ENCODE data around the gene INF2.

The INF2 gene

DNA sequence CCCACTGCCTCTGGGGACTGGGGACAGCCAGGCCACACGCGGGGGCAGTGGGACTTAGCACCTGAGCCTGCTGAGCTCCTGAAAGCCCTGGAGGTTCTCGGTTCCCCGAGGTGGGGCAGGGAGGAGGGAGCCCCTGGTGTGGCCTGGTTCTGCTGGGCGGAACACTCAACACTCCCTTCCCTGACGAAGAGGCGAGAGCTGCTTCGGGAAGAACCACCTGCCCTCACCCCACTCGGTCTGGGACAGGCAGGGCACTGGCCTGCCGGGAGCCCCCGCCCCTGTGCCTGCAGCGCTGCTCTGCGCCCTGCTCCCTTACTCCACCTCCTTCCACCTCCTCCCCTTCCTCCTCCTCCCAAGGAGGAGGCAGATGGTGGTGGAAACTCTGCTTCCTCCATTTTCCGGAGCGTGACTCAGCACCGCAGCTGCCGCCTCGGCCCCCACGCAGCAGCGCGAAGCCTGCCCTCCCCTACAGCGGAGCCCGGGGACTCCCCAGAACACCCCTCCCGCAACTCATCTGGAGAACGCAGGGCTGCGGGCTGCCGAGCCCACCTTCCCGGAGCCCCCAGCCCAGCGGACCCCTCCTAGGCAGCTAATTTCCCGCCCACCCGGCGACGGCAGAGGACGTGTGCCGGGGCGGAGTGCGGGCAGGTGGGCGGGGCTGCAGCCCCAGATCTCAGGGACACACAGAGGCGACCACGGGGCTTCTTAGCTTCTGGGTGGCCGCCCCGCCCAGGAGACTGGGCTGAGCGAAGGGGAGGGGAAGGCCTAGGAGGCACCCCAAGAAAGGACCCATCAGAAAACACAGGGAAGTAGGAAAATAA lies 11.7 kb upstream of the INF2 start:
- peak; percentile 79 to 85 for DNase-seq

DNA sequence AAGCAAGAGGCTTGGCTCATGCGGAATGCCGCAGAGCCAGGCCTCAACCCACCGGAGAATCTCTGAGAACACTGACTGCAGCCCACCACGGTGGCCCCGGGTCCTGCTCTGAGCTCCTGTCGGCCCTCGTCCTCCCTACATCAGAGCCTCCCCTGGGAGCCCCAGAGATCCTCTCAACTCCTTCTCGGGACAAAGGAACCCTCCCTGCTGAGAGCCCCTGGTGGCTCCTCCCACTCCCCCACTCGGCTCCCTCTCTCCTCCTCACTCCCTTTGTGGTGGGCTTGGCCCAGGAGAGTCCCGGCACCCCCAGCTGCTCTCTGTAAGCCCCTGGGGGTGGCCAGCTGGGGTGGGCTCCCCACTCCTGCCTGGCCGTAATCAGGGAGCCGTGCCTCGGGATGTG lies 11.1 kb upstream of the INF2 start:
- DNase-seq: no peak

DNA sequence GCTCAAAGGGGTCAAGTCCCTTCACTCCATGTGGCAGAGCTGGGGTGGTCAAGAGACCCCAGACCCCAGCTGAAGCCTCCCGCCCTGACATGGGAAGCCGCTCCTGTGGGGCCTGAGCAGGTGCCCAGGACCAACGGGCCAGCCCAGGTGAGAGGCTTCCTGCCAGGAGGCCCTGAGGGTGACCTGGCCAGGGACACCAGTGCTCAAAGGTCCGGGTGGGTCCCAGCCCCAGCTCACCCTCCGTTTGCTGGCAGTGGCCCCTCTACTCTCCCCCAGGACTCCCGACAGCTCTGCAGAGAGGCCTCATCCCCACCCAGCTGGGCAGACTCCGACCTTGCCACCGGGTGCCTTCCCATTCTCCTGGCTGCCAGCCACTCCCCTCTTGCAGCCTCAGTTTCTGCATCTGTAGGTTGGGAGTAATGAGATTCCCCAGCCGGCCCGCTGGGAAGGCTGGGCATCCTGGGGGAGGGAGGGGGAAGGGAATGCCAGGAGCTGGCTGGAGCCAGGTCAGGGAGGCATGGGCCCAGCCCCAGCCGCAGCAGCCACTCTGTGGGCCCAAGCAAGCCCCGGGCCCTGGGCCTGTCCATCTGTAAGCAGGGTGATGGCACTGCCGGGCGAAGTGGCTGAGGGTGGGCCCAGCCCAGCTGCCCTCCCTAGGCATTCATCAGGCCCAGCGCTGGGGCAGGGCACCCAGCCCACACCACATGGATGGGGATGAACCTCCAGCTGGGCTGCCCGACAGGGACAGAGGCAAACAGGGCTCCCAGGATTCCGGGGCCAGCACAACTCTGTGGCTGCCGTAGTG lies 10.3 kb upstream of the INF2 start:
- DNase-seq: no peak

DNA sequence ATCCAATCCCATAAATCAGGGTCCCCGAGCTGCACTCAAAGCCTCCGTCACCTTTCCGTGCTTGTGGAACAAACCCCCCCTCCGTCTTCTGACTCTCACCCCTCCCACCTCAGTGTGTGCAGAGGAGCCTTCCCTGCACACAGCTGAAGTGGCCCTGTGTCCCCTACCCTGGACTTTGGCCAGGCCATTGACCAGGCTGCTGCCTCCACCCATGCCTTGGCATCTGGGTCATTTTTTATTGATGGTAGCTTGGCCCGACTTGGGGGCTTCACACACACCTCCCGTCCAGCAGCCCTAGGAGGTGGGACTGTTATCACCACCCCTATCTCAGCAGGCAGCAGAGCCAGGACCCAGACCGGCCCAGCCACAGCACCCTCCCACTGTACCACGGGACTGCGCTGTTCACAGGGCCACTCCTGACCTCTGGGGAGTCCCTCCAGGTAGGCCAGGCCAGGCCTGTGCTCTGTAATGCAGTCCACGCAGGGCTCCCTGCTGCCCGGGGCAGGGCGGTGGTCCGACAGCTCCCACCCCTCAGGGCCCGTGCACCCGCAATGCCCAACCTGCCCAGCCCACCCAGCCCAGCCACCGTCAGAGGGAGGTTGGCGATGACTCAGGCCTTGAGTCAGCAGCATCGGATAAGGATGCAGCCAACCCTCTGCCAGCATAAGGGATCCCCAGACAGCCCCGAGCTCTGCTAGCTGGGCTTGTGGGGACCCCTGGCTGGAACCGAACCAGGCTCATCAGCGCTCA lies 9.2 kb upstream of the INF2 start:
- DNase-seq: no peak

DNA sequence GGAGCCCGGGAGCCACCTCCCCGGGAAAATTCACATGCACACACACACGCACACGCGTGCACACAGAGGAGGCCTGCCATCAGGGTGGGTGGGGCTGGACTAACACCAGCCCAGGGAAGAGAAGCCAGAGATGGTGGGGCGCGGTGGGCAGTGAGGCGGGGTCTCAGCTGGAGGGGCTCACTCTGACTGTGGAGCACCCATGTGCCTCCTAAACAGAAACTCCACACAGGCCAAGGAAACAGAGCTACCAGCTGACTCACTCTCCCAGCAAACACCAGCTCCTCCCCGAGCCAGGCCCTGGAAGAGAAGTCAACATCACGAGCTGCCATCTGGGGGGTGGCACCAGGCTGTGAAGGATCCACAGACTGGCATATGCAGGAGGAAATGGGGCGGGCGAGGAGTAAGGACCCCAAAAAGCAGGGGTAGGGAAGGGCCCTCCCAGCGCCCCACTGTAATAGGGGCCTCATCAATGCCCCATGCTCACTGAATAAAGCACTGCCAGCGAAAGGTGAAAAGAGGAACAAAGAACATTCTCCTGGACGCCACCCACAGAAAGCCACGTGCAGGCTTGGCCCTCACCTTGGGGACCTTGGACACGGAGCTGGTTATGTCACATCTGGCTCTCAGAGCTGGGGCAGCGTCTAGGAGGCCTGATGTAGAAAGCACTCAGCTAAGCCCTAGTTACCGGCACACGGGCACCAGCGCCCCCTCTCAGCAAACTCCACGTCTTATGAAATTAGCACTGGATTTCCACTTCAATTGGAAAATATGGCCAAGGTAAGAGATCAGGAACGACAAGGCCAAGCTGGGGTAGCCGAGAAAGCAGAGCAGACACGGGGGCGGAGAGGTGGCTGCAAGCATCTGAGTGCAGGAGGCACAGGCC lies 8.4 kb upstream of the INF2 start:
- DNase-seq: no peak

DNA sequence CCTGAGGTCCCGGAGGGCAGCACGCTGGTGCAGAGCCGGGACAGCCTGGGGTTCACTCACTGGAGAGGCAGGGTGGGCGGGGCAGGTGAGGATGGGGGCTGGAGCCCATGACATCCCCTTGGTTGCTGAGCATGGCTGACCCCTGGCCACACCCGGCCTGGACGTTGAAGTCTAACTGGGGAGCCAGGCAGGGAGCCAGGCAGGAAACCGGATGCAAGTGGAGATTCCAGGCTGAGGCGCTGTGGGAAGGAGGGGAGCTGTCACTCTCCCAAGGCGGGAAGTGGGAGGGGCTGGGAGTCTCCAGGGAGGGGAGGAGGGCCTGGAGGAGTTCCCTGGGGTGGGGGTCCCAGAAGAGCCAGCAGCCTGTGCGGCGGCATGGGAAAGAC lies 7.7 kb upstream of the INF2 start:
- DNase-seq: no peak

DNA sequence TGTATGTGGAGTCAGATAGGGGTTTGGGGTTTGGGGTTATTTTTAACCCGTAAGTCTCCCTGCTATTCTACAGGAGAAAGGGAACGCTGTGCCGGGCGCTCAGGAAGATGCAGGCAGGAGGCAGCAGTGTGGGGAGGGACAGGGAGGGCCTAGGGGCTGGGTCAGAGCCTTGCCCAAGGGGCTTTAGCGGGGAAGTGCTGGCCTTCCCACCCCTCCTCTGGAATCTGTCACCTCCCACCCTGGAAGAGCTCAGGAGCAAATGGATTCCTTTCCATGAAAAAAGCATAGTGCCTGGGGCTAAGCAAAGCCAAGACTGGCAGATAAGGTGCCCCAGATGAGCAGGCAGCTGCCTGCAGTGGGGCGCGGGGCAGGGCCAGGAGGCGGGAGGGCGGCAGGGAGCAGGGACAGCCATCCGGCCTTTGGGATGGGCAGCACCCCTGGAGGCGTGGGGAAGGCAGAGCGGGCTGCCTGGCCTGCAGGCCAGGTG lies 7.3 kb upstream of the INF2 start:
- DNase-seq: no peak

DNA sequence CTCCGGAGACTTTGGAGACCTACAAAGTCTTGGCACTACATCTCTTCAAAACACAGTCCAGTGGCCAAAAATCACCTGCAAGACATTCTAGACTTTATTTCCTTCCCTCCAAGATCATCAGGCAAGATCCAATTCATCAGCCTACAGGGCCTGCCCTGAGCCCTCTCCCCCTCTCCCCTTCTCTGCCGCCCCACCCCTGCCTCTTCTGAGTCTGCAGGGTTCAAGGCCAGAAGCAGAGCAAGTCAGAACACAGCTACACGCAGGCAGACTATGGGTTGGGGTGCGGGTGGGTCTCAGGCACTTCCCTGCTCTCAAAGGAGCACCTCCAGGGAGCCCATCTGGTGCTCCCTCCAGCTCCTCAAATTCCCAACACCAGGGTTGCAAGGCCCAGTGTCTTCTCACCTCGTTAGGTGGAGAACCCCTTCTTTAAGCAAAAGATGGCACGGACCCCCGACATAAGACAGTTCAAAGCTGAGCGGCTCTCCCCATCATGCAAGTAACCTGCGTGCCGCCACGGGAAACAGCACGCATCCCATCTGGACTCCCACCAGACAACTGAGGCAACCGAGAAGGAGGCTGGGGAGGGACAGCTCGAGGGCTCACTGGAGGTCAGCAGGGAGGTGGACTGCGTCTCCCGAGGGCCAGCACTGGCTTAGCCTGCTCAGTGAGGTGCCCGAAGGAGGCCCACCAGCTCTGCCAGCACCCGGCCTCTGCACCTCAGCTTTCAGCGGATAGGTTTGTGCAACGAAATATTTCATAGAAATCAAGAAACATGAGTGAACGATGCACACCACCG lies 5.6 kb upstream of the INF2 start:
- no peak for DNase-seq

DNA sequence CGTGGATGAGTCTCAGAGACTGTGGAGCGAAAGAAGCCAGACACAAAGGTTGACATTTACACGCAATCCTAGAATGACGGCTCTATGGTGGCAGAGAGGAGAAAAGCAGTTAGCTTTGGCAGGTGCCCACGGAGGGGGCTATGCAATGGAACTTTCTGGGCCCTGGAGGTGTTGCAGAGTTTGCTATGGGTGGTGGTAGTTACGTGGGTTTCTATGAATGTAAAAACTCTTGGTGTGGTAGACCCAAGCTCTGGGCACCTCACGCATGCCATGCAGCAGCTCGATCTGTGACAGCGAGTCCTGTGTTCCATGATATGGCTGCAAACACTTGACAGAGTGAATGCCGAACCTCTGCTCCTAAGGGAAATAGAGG lies 5.0 kb upstream of the INF2 start:
- no peak for DNase-seq

DNA sequence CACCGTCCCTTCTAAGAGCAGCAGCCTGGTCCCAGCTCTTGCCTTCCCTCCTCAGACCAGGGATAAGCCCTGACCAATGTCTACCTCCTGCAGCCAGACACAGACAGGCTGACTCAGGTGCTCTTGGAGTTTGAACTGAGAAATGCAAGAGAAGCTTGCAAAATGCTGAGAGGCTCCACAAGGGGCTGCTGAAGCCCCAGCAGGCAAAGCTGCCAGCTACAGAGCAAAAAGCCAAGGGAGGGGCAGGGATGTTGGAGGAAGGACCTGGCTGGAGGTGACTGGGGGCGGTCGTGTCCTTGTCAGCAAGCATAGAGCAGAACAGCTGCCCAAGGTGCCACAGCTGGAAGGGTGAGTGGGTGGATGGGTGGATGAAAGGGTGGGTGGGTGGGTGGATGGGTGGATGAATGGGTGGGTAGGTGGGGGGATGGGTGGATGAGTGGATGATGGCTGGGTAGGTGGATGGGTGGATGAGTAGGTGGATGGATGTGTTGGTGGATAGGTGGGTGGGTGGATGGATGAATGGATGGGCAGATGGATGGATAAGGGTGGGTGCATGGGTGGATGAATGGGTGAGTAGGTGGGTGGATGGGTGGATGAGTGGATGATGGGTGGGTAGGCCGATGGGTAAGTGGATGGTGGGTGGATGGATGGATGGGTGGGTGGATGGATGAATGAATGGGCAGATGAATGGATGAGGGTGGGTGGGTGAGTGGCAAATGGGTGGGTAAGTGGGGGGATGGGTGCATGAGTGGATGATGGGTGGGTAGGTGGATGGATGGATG lies 4.0 kb upstream of the INF2 start:
- no peak for DNase-seq

DNA sequence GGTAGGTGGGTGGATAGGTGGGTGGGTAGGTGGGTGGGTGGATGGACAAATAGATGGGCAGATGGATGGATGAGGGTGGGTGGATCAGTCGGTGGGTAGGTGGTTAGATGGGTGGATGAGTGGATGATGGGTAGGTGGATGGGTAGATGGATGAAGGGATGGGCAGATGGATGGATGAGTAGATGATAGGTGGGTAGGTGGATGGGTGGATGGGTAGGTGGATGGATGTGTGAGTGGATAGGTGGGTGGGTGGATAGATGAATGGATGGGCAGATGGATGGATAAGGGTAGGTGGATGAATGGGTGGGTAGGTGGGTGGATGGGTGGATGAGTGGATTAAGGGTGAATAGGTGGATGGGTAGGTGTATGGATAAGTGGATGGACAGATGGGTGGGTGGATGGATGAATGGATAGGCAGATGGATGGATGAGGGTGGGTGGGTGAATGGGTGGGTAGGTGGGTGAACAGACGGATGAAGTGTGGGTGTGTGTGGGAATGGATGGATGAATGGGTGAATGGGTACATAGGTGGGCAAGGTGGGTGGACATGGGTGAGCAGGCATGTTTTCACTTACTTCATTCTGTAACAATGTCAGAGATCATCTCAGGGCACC lies 3.3 kb upstream of the INF2 start:
- no peak for DNase-seq

DNA sequence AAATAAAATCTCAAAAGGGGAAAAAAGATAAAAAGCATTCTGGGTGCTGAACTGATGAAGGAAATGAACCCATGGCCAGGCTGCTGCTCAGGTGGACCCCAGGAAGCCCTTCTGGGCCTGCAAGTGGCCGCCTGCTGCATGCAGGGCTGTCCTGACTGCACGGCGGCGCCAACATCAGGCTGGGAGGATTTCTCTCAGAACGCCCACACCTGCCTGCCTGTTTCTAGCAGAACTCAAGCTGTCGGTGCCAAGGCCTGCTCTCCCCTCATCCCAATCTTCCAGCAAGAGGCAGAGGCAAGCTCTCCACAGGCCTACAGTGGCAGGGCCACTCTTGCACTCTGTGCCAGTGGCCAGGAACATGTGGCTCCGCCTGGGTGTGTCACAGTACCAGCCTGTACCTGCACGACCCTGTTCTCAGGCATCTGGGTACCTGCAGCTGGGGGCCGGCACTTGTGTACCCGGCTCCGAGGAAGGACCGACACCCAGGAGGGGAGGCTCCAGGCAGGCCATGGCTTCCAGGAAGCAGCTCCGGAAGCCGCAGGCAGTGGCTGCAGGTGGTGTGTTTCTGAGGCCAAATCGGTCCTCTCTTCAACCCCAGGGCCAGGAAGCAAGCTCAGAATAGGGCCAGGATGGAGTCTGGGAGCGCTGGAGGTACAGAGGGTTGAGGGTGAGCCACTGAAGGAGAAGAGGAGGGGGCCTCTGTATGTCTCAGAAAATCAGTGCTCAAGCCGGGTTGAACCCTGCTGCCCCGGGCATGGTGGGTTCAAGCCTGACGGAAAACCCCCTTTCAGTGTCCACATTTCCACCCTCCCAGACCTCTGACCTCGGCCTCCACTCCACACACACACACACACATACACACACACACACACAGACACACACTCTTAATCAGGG lies 2.5 kb upstream of the INF2 start:
- no peak for DNase-seq

DNA sequence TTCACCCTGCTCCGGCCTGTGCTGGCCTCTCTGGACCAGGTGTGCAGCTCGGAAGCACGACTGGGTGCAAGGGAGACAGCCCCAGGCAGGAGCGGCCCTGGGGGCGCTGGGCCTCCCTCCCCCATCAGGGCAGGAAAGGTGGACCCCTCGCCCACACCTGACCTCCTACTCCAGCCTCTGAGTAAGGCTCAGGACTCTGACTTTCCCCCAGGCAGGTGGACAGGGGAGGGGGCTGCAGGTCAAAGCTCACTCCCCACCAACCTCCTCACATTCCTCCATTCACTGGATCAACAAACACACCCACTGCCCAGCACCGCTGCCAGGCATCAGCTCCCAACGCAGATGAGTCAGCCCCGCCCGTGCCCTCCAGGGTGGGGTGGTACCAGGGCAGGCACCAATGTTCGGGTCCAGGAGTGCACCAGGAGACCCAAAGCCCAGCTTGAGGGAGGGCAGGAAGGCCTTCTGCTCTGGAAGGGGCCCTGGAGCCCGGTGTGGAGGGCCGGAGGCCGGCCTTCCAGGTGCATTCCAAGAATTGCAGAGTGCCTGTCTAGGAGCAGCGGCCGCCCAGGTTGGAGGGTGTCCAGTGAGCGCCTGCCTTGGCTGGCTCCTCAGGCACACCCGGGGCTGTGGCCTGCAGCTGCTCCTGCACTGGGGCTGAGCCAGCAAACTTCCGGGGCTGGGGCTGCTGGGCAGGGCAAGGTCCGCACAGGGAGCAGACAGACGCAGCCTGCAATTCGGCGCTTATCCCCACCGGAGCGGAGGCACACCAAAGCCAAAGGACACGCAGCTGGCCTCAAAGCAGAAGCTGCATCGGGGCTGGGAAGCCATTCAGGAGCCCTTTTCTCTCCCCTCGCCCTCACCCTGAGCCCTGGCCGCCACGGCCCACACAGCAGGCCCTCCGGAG lies 1.6 kb upstream of the INF2 start:
- no peak for DNase-seq

DNA sequence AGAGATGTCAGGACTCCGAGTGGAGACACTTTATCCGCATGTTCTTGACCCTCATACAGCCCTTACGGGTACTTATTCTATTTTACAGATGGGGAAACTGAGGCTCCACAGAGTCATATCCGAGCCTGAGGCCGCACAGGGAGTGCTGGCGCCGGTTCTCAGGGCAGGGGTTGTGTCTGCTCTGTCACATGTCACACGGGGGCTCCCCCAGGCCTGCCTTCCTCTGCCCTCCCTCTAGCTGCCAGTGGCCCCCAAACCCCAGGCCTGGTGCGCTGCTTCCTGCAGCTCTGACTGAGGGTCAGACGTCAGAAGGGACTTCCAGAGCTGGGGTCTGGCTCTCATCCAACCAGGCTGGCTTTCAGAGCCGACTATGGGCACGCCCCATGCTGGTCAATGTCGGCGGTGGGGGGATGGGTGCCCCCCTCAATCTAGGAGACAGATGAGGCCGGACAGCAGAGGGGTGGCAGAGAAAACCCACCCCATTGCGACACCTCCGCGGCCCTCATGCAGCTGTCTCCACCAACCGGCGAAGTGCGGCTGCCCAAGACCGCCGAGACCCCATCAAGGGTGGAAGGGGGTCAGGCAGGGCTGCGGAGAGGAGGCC lies 811 bp upstream of the INF2 start:
- DNase-seq: no peak

DNA sequence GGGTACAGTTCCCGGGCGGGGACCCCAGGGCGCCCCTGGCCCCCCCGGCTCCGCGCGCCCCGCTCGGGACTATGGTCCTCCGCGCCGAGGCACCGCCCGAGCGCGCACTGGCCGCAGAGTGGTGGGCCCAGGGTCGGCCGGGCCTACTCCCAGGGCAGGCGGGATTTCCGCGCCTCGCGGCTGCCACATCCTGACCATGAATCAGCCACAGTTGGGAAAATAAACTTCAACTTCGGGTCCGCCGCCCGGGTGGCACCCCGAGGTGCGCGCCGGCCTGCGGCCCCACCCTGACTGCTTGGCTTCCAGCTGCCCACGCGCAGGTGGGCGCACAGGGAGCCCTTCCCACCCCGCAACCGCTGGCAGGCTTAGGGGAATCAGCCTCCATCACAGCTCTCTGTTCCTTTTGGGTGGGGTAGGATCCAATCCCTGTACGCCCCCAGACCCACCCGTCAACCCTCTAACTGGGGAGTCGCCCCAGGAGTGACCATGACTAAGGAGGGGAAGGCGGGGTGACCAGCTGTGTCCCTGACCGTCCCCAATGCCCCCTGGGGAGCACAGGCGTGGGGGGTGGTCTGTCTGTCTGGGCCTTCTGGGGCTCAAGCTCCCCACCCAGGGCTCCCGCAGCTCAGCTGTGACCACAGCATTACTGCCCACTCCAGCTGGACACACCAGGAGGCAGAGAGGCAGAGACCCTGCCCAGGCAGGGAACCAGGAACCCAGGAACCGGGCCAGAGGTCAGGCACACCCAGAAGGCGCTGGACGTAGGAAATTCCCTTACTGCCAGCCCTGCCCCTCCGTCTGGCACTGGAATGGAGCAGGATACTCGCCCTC lies 678 bp downstream of the INF2 start:
- DNase-seq: peak in 1 of 2 experiments; percentile 40

DNA sequence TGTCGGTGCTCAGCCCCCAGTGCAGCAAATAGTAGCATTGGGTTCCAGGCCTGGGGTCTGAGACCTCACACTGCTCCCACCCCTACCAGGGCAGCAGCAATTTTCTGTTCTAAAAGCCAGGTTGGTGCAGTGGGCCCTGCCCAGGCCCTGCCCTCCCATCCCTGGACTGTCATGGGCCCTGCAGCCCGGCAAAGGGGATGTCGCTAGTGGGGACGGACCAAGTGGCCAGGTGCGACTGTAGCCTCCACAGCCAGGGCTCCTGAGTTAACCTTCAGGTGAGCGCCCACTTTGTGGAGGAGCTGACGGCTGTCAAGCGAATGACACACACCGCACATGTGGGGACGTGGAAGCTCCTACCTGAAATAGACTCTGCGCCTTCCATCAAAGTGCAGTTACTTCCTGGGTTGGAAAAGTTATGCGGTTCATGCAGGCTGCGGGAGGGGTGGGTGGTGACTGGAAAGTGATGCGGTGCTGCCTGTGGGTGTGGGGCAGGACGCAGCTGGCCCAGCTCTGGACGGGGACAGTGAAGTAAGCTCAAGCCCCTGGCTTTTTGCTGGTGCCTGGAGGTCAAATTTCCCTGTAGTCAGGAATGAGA lies 1.5 kb downstream of the INF2 start:
- DNase-seq: no peak
